GM23338 (cell line): ENCODE results near the gene GGCT. TPM values are rescaled to one million over a fixed set of nuclear protein-coding genes. Genes with fewer than 3 reads are reported as not detected.

Experiments used
- ATAC-seq: fragments of 200-7000 bp; cut with Tn5 transposase; 3 replicates; pipeline ENCODE4 v1.9.1; 2020
- DNase-seq: peaks from one replicate; pipeline ENCODE4 v3.0.0-alpha.2; 2015; ENCODE audit warnings: low spot score
- H2AFZ ChIP-seq: fragments of 200-600 bp; sonication (generic); 2 replicates; pipeline ENCODE4 v1.8.0; 2016; ENCODE audit warnings: antibody characterized with exemption, mild to moderate bottlenecking, moderate library complexity
- H3F3A ChIP-seq: fragments of 200-600 bp; sonication (generic); replicated peaks from 2 replicates; pipeline ENCODE4 v1.8.0; 2017; ENCODE audit warnings: antibody characterized with exemption, mixed run types, low read depth
- H3K27ac ChIP-seq: fragments of 200-600 bp; sonication (generic); 2 replicates; pipeline ENCODE4 v1.6.1; 2016; ENCODE audit warnings: low read depth
- H3K27me3 ChIP-seq: fragments of 200-600 bp; sonication (generic); 2 replicates; pipeline ENCODE4 v1.8.0; 2016; ENCODE audit warnings: mild to moderate bottlenecking, mixed run types, moderate library complexity; ENCODE audit not compliant: insufficient read depth
- H3K36me3 ChIP-seq: fragments of 200-600 bp; sonication (generic); 2 replicates; pipeline ENCODE4 v1.8.0; 2016; ENCODE audit warnings: mild to moderate bottlenecking; ENCODE audit not compliant: insufficient read depth
- H3K4me1 ChIP-seq: fragments of 200-600 bp; sonication (generic); 2 replicates; pipeline ENCODE4 v1.8.0; 2016; ENCODE audit warnings: mild to moderate bottlenecking, moderate library complexity; ENCODE audit not compliant: insufficient read depth
- H3K4me2 ChIP-seq: fragments of 200-600 bp; sonication (generic); 2 replicates; pipeline ENCODE4 v1.7.1; 2017; ENCODE audit warnings: mixed run types
- H3K4me3 ChIP-seq: fragments of 200-600 bp; sonication (generic); 2 replicates; pipeline ENCODE4 v1.6.1; 2016; ENCODE audit warnings: mixed run types
- H3K79me2 ChIP-seq: fragments of 200-600 bp; sonication (generic); replicated peaks from 2 replicates; pipeline ENCODE4 v1.8.0; 2017; ENCODE audit warnings: mild to moderate bottlenecking; ENCODE audit not compliant: insufficient read depth
- H3K9me2 ChIP-seq: fragments of 200-600 bp; sonication (generic); 2 replicates; pipeline ENCODE4 v1.8.0; 2017; ENCODE audit not compliant: insufficient read depth
- H4K20me1 ChIP-seq: fragments of 200-600 bp; sonication (generic); replicated peaks from 2 replicates; pipeline ENCODE4 v1.8.0; 2017; ENCODE audit warnings: mild to moderate bottlenecking; ENCODE audit not compliant: insufficient read depth
- H3K27ac Mint-ChIP-seq: 2 replicates; pipeline ENCODE4 v1.8.0; 2020; ENCODE audit warnings: inconsistent platforms, mild to moderate bottlenecking, moderate library complexity, mixed read lengths
- H3K27me3 Mint-ChIP-seq: 3 replicates; pipeline ENCODE4 v1.8.0; 2022; ENCODE audit warnings: low read depth, mild to moderate bottlenecking, moderate library complexity, mixed read lengths, inconsistent platforms; ENCODE audit not compliant: insufficient read depth, poor library complexity
- H3K36me3 Mint-ChIP-seq: 3 replicates; pipeline ENCODE4 v1.8.0; 2021; ENCODE audit warnings: low read depth, mild to moderate bottlenecking, inconsistent platforms, moderate library complexity, mixed read lengths
- H3K4me1 Mint-ChIP-seq: 3 replicates; pipeline ENCODE4 v1.8.0; 2020; ENCODE audit warnings: mild to moderate bottlenecking, inconsistent platforms, mixed read lengths
- H3K4me3 Mint-ChIP-seq: 3 replicates; pipeline ENCODE4 v1.8.0; 2021; ENCODE audit warnings: moderate library complexity, mild to moderate bottlenecking, inconsistent platforms, mixed read lengths
- H3K9me3 Mint-ChIP-seq: 3 replicates; pipeline ENCODE4 v1.8.0; 2020; ENCODE audit warnings: moderate library complexity, mild to moderate bottlenecking, inconsistent platforms, mixed read lengths
- CREB1 ChIP-seq: fragments of 250-450 bp; sonication (Bioruptor Pico); IDR thresholded peaks from 2 replicates; pipeline ENCODE4 v1.5.0; 2020; ENCODE audit warnings: low read depth, mild to moderate bottlenecking, moderate library complexity
- CTCF ChIP-seq, 2 experiments: fragments of 200-600 bp in 1 of 2; sonication (generic) in 1 of 2; conservative IDR thresholded peaks; 2 replicates each; pipeline versions ENCODE4 v1.5.1 to v1.6.1; 2016 to 2017; ENCODE audit warnings: antibody characterized with exemption in 2 of 2, low read depth in 2 of 2, mild to moderate bottlenecking in 2 of 2, moderate library complexity in 1 of 2
- EZH2 ChIP-seq: fragments of 200-600 bp; sonication (generic); IDR thresholded peaks from one replicate; pipeline ENCODE4 v1.8.0; 2017; ENCODE audit warnings: antibody characterized with exemption, mild to moderate bottlenecking, low read depth; ENCODE audit not compliant: unreplicated experiment
- EZH2phosphoT487 ChIP-seq: fragments of 200-600 bp; sonication (generic); IDR thresholded peaks from one replicate; pipeline ENCODE4 v1.8.1; 2018; ENCODE audit warnings: antibody characterized with exemption; ENCODE audit not compliant: unreplicated experiment
- NANOG ChIP-seq: IDR thresholded peaks from 2 replicates; pipeline ENCODE4 v1.6.1; 2016; ENCODE audit warnings: antibody characterized with exemption, borderline replicate concordance
- POLR2AphosphoS5 ChIP-seq: IDR thresholded peaks from 2 replicates; pipeline ENCODE4 v1.6.1; 2016; ENCODE audit warnings: antibody characterized with exemption, low read depth
- STAT1 ChIP-seq: IDR thresholded peaks from one replicate; pipeline ENCODE4 v1.6.1; 2016; ENCODE audit warnings: antibody characterized with exemption; ENCODE audit not compliant: unreplicated experiment
- ZNF114 ChIP-seq: fragments of 250-450 bp; sonication (Bioruptor Pico); IDR thresholded peaks from 2 replicates; pipeline ENCODE4 v1.5.0; 2020; ENCODE audit warnings: mild to moderate bottlenecking, moderate library complexity
- polyA plus RNA-seq: library from polyadenylated mRNA; unstranded; fragments of >200 nt; fragmentation: Nextera tagmentation; extraction: Ambion mirVana; gene quantifications from 2 replicates; pipeline ENCODE4 v1.2.1, GENCODE V29; 2016
- total RNA-seq: library from RNA; depleted of rRNA; stranded (reverse); fragments of >200 nt; shearing (Covaris generic); gene quantifications from 2 replicates; pipeline ENCODE4 v1.2.3, GENCODE V29; 2014

GGCT gene
- total and polyA plus RNA-seq, 2 experiments from 2014 or later, result 104 to 229 TPM

GRCh38 chr7:30479202-30480120, 25.2 kb downstream of the GGCT start (continued):
- TF ChIP-seq CREB1 (CRISPR knock-in tag) (no peak), NANOG (no peak), EZH2 (no peak), POLR2AphosphoS5 (no peak), STAT1 (no peak), CTCF (conservative IDR thresholded peaks at IDR 0.05; ENCODE audit: low read depth in 2 of 2) (no peak), EZH2phosphoT487 (no peak)

- H3K9me3 Mint-ChIP-seq, result no peaks in the 10 kb centered on the region
- peak within 1 kb of the TSS; percentile 88 for H3K4me3 Mint-ChIP-seq
- Histone ChIP-seq H3K36me3 (no peaks in the 10 kb centered on the region), H3K4me2 (peak within 1 kb of the TSS; percentile 90), H3K4me1 (peaks cover 8% of the 10 kb centered on the region), H3F3A (no peaks in the 10 kb centered on the region), H3K27me3 (peaks cover 11% of the 10 kb centered on the region; the same call in 1 of the 2 replicates), H3K9me2 (no peaks in the 10 kb centered on the region), H4K20me1 (no peaks in the 10 kb centered on the region; the same call in 1 of the 2 replicates), H3K79me2 (peaks cover 5% of the 10 kb centered on the region; the same call in 1 of the 2 replicates), H2AFZ (peak within 1 kb of the TSS; percentile 95), H3K27ac (peak within 1 kb of the TSS; percentile 79), H3K4me3 (peak within 1 kb of the TSS; percentile 85)
- no peak for TF ChIP-seq ZNF114 (CRISPR knock-in tag)
- peak; percentile 60; the same call in 1 of the 2 replicates for TF ChIP-seq POLR2AphosphoS5
- TF ChIP-seq CTCF (conservative IDR thresholded peaks at IDR 0.05; ENCODE audit: low read depth in 2 of 2), result no peak
- peaks cover 2% of the 10 kb centered on the region; the same call in 2 of the 3 replicates for H3K4me1 Mint-ChIP-seq
- peak within 1 kb of the TSS; percentile 74 for H3K27ac Mint-ChIP-seq
- no peaks in the 10 kb centered on the region; the same call in 2 of the 3 replicates for H3K36me3 Mint-ChIP-seq
- DNase-seq, result peak; percentile 82
- peak; percentile 95 for ATAC-seq
- peaks cover 11% of the 10 kb centered on the region for H3K27me3 Mint-ChIP-seq
Measured at GRCh38 chr7:30478349-30479201, 26.1 kb downstream of the GGCT start, which contains the start of gene NOD1. Gene NOD1 (minus strand): TSS chr7:30478784. CDS start chr7:30456921, 21,863 bp downstream.
